Adrenal gland (tissue), 12 donors: Measurements from ENCODE around the gene AUH. TPM values are rescaled to one million over a fixed set of nuclear protein-coding genes. Genes with fewer than 3 reads are reported as not detected.

Source experiments
- DNase-seq, 7 donors: peaks; one replicate each; pipeline ENCODE4 v3.0.0-alpha.2; 2019 to 2020
- H3K27ac ChIP-seq, 5 donors: fragments of 200-600 bp; sonication (generic) in 4 of 5; 1 replicate in 3 of 5; 2 replicates in 2 of 5; pipeline versions ENCODE4 v1.5.1 to v1.8.0; 2016 to 2020; ENCODE audit warnings: mild to moderate bottlenecking in 1 of 5
- H3K27me3 ChIP-seq: fragments of 200-600 bp; 2 replicates; pipeline ENCODE4 v1.8.0; 2021
- H3K36me3 ChIP-seq, 2 donors: fragments of 200-600 bp; replicated peaks in 1 of 2; 1 replicate in 1 of 2; 2 replicates in 1 of 2; pipeline versions ENCODE4 v1.5.1 to v1.8.0; 2018 to 2022
- H3K4me1 ChIP-seq, 2 donors: fragments of 200-600 bp; replicated peaks in 1 of 2; 1 replicate in 1 of 2; 2 replicates in 1 of 2; pipeline versions ENCODE4 v1.5.1 to v1.8.0; 2018 to 2021
- H3K4me3 ChIP-seq, 4 donors: fragments of 200-600 bp; sonication (generic) in 3 of 4; one replicate each; pipeline ENCODE4 v1.5.1; 2016 to 2018
- H3K9me3 ChIP-seq, 3 donors: fragments of 200-600 bp; sonication (generic) in 1 of 3; replicated peaks in 1 of 3; 1 replicate in 2 of 3; 2 replicates in 1 of 3; pipeline versions ENCODE4 v1.5.1 to v1.8.0; 2016 to 2021
- CTCF ChIP-seq, 6 experiments: fragments of 450-650 bp in 4 of 6; fragments of 200-600 bp in 2 of 6; sonication (generic) in 1 of 6; IDR thresholded peaks; 1 replicate in 5 of 6; 2 replicates in 1 of 6; pipeline versions ENCODE4 v1.5.1 to v1.8.0; 2016 to 2021; ENCODE audit warnings: antibody characterized with exemption in 6 of 6, mild to moderate bottlenecking in 2 of 6, moderate library complexity in 1 of 6
- POLR2A ChIP-seq, 2 donors: fragments of 450-650 bp; IDR thresholded peaks; one replicate each; pipeline ENCODE4 v1.6.1; 2017; ENCODE audit warnings: antibody characterized with exemption in 2 of 2, mild to moderate bottlenecking in 2 of 2, moderate library complexity in 1 of 2
- WGBS, 4 donors: extraction: QIAGEN DNeasy Blood & Tissue Kit in 2 of 4; methylation state at CpG; one replicate each; pipeline versions ENCODE4 v1.1.5 to v1.1.7; 2013 to 2017; 5-methylcytosine and 5-hydroxymethylcytosine counted together
- intact Hi-C, 2 donors: fragments of 100-400 bp; cut with DNase I; formaldehyde crosslinking; loops; one replicate each; pipeline versions ENCODE4 v1.14.1 to v1.15.0; 2022 to 2023
- polyA plus RNA-seq, 3 donors: library from polyadenylated mRNA; stranded (reverse); fragments of 200-250 nt in 2 of 3; fragments of 350-450 nt in 1 of 3; fragmentation: Illumina TruSeq in 1 of 3; extraction: RNeasy Lipid Tissue Mini Kit (QIAGEN cat#74804) in 1 of 3; gene quantifications; one replicate each; pipeline ENCODE4 v1.2.3, GENCODE V29; 2013 to 2014
- total RNA-seq, 9 donors: library from RNA; depleted of rRNA in 4 of 9; stranded (reverse); fragments of >200 nt in 4 of 9; fragments of 120-200 nt in 1 of 9; fragmentation: NEBNext Ultra II Directional in 1 of 9; extraction: Animal tissue kit (Norgen Biotek cat#: 25700) in 1 of 9; gene quantifications; one replicate each; pipeline versions ENCODE4 v1.1.0 to v1.2.4, GENCODE V29; 2013 to 2023
- donor health status: healthy with polysubstance abuse.
- donor health status: Bipolar disorder and iron deficiency.
- donor health status: DM: yes; HTN: yes; CAD: no.
- donor health status: DM: no; HTN: no; CAD: no.
- donor health status: DM: no; HTN: no; CAD: no.
- donor health status: DM: yes; HTN: yes; CAD: no.

Gene AUH
- total and polyA plus RNA-seq, 12 donors, result 41.9 to 158 (median 71.7) TPM

- intact Hi-C loops, result no loop called here
- Histone ChIP-seq H3K27ac (peak overlapping the region in 2 of 5 donors; percentile 35 to 53), H3K4me3 (no peak overlapping the region), H3K4me1 (peaks cover 12 to 60% of the 10 kb centered on the region in 2 donors), H3K36me3 (peaks cover 0 to 18% of the 10 kb centered on the region in 2 donors), H3K27me3 (no peaks in the 10 kb centered on the region), H3K9me3 (no peaks in the 10 kb centered on the region)
- 30 to 44% (median 34%) methylated on average over 2 of the region's 2 CpGs for WGBS, 4 donors
- DNase-seq, result peak in 1 of 7 donors; percentile 22
- TF ChIP-seq POLR2A (IDR thresholded peaks at IDR 0.05) (no peak), CTCF (IDR thresholded peaks at IDR 0.05) (no peak)
These were observed 63.4 kb downstream of the AUH start for GRCh38 chr9:91298311-91298710.

- H3K36me3 ChIP-seq, result peaks cover 0 to 19% of the 10 kb centered on the region in 2 donors
- H3K9me3 ChIP-seq, result no peaks in the 10 kb centered on the region
- TF ChIP-seq POLR2A (IDR thresholded peaks at IDR 0.05) (no peak), CTCF (IDR thresholded peaks at IDR 0.05) (no peak)
- H3K27me3 ChIP-seq, result no peaks in the 10 kb centered on the region
- peaks cover 8 to 50% of the 10 kb centered on the region in 2 donors for H3K4me1 ChIP-seq
- no peak for DNase-seq
- no peak overlapping the region for H3K4me3 ChIP-seq
- 86 to 96% (median 90%) methylated on average over 1 of the region's 1 CpG for WGBS, 4 donors
- no peak overlapping the region for H3K27ac ChIP-seq
- intact Hi-C loops, result no loop called here
These were observed 64.4 kb downstream of the AUH start for GRCh38 chr9:91297306-91297705.

- no peaks in the 10 kb centered on the region for H3K9me3 ChIP-seq
- no peaks in the 10 kb centered on the region for H3K27me3 ChIP-seq
- H3K27ac ChIP-seq, result no peak overlapping the region
- H3K4me3 ChIP-seq, result no peak overlapping the region
- TF ChIP-seq CTCF (IDR thresholded peaks at IDR 0.05) (no peak), POLR2A (IDR thresholded peaks at IDR 0.05) (no peak)
- no peak for DNase-seq
- intact Hi-C loops, result no loop called here
- H3K4me1 ChIP-seq, result peaks cover 6 to 40% of the 10 kb centered on the region in 2 donors
- peaks cover 0 to 19% of the 10 kb centered on the region in 2 donors for H3K36me3 ChIP-seq
These were observed 65.4 kb downstream of the AUH start for GRCh38 chr9:91296354-91296753.

- H3K9me3 ChIP-seq, result no peaks in the 10 kb centered on the region
- no peak for TF ChIP-seq CTCF (IDR thresholded peaks at IDR 0.05)
- TF ChIP-seq POLR2A (IDR thresholded peaks at IDR 0.05), result no peak
- peaks cover under 1 to 30% of the 10 kb centered on the region in 2 donors for H3K4me1 ChIP-seq
- DNase-seq, result peak in 6 of 7 donors; percentile 40 to 75 (median 64)
- H3K27ac ChIP-seq, result peak overlapping the region in 2 of 5 donors; percentile 9 to 63
- intact Hi-C loops, result no loop called here
- no peaks in the 10 kb centered on the region for H3K27me3 ChIP-seq
- peaks cover 0 to 19% of the 10 kb centered on the region in 2 donors for H3K36me3 ChIP-seq
- H3K4me3 ChIP-seq, result no peak overlapping the region
- WGBS, 4 donors, result 39 to 51% (median 45%) methylated on average over 2 of the region's 2 CpGs
These were observed 66.4 kb downstream of the AUH start for GRCh38 chr9:91295357-91295756.
